ENCODE data around the gene LY6G6F. TPM values are rescaled to one million over a fixed set of nuclear protein-coding genes. Genes with fewer than 3 reads are reported as not detected.

Gene LY6G6F
- total and polyA plus RNA-seq, 2 of the 13 experiments (the other 11 are each of a cell fraction or from before 2014, with no cell fraction given): not detected

- TF ChIP-seq SKIL (CRISPR knock-in tag; IDR thresholded peaks at IDR 0.05; ENCODE audit: borderline replicate concordance): peak; percentile 56; the same call in 1 of the 2 replicates
- peak; percentile 95 for TF ChIP-seq KDM2A (CRISPR knock-in tag; IDR thresholded peaks at IDR 0.05; ENCODE audit: borderline replicate concordance, low read depth)
- TF ChIP-seq SATB2 (CRISPR knock-in tag; IDR thresholded peaks at IDR 0.05): peak; percentile 40; the same call in 1 of the 2 replicates
- TF ChIP-seq, protein P1, sequence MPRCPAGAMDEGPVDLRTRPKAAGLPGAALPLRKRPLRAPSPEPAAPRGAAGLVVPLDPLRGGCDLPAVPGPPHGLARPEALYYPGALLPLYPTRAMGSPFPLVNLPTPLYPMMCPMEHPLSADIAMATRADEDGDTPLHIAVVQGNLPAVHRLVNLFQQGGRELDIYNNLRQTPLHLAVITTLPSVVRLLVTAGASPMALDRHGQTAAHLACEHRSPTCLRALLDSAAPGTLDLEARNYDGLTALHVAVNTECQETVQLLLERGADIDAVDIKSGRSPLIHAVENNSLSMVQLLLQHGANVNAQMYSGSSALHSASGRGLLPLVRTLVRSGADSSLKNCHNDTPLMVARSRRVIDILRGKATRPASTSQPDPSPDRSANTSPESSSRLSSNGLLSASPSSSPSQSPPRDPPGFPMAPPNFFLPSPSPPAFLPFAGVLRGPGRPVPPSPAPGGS (CRISPR knock-in tag; IDR thresholded peaks at IDR 0.05): peak; percentile 96
- no peak for TF ChIP-seq RORA (CRISPR knock-in tag; IDR thresholded peaks at IDR 0.05)
- no peak for TF ChIP-seq RFXANK (CRISPR knock-in tag; IDR thresholded peaks at IDR 0.05)
- TF ChIP-seq GMEB1 (CRISPR knock-in tag; IDR thresholded peaks at IDR 0.05; ENCODE audit: borderline replicate concordance): peak; percentile 23; the same call in 1 of the 2 replicates
- TF ChIP-seq DBP (CRISPR knock-in tag; IDR thresholded peaks at IDR 0.05; ENCODE audit: not compliant biosample characterization): no peak
- TF ChIP-seq ZNF878 (CRISPR knock-in tag; IDR thresholded peaks at IDR 0.05): peak; percentile 97
- TF ChIP-seq ZBTB7B (CRISPR knock-in tag; IDR thresholded peaks at IDR 0.05): no peak; the same call in 1 of the 2 replicates
- TF ChIP-seq, protein P2, sequence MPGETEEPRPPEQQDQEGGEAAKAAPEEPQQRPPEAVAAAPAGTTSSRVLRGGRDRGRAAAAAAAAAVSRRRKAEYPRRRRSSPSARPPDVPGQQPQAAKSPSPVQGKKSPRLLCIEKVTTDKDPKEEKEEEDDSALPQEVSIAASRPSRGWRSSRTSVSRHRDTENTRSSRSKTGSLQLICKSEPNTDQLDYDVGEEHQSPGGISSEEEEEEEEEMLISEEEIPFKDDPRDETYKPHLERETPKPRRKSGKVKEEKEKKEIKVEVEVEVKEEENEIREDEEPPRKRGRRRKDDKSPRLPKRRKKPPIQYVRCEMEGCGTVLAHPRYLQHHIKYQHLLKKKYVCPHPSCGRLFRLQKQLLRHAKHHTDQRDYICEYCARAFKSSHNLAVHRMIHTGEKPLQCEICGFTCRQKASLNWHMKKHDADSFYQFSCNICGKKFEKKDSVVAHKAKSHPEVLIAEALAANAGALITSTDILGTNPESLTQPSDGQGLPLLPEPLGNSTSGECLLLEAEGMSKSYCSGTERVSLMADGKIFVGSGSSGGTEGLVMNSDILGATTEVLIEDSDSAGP (CRISPR knock-in tag; IDR thresholded peaks at IDR 0.05; ENCODE audit: borderline replicate concordance): peak; percentile 77; the same call in 1 of the 2 replicates
- 0 out of 2 replicates have a peak, but pooled peaks have one; percentile 11 for TF ChIP-seq HINFP (CRISPR knock-in tag; IDR thresholded peaks at IDR 0.05; ENCODE audit: low read depth)
- peak; percentile 89; the same call in 1 of the 2 replicates for TF ChIP-seq ZNF414 (CRISPR knock-in tag; IDR thresholded peaks at IDR 0.05)
- TF ChIP-seq PCBP1 (IDR thresholded peaks at IDR 0.05; ENCODE audit: borderline replicate concordance, low read depth, low read length): peak; percentile 97; the same call in 1 of the 2 replicates
- TF ChIP-seq ZSCAN5A (CRISPR knock-in tag; IDR thresholded peaks at IDR 0.05; ENCODE audit: borderline replicate concordance): peak; percentile 79; the same call in 1 of the 2 replicates
Measured at GRCh38 chr6:31729979-31730630, 23.4 kb downstream of the LY6G6F start (continued).
